NCI-H128 (cell line): ENCODE results near the gene GNAS.

Source experiments
- DNase-seq: peaks from one replicate; lab custom pipeline; 2025; ENCODE audit not compliant: unreplicated experiment; lab: John Stamatoyannopoulos, UW

Gene GNAS

DNA sequence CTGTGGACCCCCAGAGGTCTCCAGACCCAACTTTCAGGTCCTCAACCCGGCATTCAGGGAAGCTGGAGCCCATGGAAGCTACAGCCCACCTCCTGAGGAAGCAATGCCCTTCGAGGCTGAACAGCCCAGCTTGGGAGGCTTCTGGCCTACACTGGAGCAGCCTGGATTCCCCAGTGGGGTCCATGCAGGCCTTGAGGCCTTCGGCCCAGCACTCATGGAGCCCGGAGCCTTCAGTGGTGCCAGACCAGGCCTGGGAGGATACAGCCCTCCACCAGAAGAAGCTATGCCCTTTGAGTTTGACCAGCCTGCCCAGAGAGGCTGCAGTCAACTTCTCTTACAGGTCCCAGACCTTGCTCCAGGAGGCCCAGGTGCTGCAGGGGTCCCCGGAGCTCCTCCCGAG lies 950 bp downstream of the GNAS start:
- no peak for DNase-seq

DNA sequence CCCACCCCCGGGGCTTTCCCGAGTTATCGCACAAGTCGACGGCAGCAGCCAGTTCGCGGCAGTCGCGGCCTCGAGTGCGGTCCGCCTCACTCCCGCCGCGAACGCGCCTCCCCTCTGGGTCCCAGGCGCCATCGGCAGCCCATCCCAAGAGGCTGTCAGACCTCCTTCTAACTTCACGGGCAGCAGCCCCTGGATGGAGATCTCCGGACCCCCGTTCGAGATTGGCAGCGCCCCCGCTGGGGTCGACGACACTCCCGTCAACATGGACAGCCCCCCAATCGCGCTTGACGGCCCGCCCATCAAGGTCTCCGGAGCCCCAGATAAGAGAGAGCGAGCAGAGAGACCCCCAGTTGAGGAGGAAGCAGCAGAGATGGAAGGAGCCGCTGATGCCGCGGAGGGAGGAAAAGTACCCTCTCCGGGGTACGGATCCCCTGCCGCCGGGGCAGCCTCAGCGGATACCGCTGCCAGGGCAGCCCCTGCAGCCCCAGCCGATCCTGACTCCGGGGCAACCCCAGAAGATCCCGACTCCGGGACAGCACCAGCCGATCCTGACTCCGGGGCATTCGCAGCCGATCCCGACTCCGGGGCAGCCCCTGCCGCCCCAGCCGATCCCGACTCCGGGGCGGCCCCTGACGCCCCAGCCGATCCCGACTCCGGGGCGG lies 1.6 kb downstream of the GNAS start:
- no peak for DNase-seq

DNA sequence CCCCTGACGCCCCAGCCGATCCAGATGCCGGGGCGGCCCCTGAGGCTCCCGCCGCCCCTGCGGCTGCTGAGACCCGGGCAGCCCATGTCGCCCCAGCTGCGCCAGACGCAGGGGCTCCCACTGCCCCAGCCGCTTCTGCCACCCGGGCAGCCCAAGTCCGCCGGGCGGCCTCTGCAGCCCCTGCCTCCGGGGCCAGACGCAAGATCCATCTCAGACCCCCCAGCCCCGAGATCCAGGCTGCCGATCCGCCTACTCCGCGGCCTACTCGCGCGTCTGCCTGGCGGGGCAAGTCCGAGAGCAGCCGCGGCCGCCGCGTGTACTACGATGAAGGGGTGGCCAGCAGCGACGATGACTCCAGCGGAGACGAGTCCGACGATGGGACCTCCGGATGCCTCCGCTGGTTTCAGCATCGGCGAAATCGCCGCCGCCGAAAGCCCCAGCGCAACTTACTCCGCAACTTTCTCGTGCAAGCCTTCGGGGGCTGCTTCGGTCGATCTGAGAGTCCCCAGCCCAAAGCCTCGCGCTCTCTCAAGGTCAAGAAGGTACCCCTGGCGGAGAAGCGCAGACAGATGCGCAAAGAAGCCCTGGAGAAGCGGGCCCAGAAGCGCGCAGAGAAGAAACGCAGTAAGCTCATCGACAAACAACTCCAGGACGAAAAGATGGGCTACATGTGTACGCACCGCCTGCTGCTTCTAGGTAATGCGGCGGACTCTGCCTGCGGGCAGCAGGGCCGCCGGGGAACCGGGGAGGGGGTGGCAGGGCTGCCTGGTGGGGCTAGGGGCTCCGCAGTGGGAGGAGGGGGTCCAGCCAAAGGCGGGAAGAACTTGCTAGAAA lies 2.3 kb downstream of the GNAS start:
- no peak for DNase-seq

DNA sequence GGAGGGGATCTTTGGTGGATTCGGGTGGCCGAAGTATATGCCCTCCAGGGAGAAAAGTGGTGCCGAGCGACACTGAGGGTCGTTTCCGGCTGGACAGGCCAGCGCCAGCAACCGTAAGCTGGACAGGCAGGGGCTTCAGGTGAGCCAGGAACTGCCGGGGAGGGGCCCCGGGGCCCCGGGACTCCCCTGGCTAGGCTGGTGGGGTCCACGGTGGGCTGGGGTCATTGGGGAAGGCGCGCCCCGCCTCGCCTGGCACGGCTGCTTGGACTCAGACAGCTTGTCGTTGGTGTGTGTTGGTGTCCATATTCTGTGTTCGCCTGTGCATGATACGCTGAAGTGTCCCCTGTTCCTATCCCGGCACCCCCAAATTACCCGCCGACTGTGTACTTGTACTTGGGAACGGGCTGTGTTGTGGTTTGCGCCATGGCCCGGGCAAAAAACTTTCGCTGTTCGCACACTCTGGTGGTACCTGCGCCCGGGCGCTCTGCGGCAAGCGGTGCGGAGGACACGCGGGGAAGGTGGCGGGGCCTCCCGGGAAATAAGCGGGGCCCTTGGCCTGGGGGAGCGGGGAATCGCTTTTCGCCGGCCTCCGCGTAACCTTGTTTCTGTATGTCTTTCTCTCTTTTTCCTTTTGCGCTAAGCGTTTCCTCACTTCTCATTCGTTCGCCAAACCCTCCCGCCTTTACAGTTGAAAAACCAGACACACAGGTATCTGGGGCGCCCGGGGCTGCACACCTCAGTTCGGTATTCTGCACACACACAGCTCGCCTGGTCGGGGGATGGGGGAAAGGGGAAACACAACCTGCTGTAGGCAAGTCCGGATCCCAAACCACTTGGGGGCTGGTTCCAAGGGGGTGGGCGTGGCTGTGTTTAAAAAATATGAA lies 3.2 kb downstream of the GNAS start:
- no peak for DNase-seq

DNA sequence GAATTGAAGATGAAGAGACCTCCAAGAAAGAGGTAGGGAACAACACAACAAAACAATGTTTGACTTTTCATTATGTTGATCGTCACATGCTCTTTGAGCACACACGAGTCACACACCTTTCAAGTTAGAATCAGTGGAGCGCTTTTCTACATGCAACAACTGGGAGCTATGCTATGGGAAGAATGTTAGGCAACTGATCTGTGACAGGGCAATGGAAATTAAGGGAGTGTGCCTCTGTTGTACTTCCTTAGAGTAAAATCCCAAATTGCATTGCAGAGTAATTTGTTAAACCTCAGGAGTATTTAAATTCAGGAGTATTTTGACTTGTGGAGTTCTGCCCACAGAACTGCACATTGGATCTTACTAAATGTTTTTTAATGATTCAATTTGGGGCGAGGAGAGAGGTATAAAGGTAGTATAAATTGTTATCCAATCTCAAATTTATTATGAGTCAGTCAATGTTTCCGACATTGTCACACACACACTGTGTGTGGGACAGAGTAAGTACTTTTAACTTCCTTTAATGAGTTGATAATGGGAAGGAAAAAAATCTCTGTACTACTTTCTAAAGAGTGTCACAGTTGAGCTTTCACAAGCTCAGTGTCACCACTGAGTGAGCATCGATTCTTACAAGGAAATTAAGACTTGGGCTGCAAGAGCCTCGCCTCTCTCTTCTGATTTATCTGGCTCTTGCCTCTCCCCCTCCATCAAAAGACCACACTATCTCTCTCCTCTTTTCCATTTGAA lies 10.7 kb downstream of the GNAS start:
- no peak for DNase-seq

DNA sequence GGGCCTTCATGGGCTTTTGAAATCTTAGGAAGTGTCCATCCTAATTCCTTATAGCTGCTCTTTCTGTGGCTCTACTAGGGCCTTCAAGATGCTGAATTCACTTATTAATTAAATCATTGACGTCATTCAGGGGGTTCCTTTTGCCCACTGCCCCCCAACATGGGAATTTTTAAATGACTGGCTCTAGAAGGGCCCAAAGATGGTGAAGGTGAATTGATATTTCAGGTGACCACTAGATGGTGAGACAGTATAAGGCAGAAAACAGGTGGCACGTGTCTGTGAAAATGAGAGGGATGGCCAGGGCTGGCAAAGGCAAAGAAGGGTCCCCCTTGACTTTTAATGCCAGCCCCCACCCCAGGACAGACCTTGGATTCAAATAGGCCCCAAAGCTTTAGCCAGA lies 11.8 kb downstream of the GNAS start:
- DNase-seq: no peak

DNA sequence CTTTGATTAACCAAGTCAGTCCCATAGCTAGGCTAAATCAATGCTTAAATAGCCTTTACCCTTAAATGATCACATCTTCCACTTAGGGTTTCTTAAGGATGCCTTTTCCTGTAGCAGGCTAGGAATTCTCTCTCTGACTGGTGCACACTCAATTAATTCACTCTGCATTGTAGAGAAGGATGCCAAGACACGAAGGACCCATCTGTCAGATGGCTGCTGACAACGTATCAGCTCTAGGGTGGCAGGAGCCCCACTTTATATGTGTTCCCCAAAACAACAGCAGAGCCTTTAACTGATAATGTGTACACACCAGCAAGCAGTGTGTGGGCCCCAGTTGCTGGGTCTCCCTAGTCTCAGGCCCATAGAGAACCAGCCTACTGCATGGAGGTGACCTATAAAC lies 13.3 kb downstream of the GNAS start:
- no peak for DNase-seq

DNA sequence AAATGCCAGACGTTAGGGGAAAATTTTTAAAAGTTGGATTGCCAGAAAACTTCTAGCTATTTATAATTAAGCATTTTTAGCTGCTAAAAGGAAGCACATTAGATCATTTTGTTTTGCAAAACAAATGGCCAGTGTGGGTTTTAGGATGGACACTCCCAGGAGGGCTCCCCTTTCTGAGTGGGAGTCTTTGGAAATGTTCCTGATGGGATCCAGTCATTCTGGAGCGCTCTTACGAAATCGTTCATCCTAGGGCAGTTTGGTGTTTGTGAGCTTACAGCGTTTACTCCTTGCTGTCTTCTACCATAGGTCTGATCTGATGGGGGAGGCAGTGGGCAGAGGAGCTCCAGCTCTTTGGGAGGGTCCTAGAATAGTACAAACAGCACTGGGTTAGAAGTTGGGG lies 14.7 kb downstream of the GNAS start:
- no peak for DNase-seq

DNA sequence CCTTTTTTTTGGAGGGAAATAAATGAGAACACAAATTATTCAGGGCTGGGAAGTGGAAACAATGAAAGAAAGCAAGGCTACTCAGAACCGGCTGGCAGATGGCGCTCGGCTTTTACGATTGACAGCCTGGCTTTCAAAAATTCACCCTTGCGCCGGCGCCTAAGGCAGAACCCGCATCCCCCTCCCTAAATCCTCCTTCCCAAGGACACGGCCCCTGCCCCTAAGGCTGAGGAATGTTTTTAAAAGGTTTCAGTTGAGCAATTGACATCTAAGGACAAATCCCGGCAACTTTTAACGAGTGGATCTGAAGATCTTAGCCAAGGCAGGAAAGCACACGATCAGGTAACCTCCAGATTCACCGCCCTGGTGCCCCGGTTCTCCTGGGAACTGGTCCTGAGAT lies 16.3 kb downstream of the GNAS start:
- no peak for DNase-seq

DNA sequence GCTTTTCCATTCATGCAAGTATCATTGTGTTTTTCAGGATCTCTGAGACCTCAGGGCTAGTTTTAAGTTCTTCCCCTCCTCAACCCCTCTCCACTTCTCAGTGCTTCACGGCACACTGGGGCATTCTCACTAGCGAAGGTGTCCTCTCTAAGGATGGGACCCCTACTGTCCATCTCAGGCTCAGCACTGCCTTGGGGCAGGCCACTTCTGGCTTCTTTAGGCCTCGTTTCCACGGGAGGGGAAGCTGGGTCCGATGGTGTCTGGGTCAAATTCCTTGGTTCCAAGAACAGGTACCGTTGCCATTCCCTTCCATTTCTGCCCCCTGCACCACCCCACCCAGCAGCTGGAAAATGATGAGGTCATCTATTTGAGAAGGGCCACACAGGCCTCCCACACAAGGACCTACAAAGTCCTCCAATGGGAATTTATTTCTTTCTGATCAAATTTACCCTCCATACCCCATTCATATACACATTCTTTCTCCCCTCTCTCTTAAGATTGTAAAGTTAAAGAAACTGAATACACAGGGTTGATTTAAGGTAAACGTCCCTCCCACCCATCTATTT lies 17.2 kb downstream of the GNAS start:
- DNase-seq: no peak

DNA sequence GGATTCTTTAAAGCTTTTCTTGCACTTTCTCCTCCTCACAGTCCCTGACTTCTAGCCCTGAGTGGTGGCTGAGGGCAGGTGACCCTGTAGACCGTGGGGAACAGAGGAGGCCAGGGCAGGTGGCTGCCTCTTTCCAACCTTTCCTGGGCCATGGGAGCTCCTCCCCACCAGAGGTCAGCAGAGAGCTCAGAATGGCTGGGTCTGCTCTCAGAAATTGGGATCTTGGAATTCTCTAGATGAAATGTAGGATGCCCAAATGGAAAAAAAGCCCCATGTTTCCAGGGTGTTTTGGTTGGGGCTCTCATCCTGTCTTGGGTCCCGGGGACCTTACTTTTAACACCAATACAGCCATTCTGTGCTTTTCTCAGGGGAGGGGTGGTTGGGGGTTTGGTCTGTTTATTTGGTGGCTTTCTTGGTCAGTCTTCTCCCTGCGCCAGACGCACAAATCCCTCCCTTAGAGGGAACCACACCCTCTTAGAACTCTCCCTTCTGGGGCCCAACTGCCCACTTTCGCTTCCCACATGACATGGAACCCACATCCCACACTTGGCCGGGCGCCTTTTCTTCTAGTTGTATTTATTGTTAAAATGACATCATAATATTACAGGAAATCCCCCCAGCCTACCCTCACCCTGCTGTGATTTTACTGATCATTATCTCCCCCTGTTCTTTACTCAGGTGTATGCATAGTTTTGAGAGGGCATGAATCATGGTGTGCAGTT lies 17.9 kb downstream of the GNAS start:
- DNase-seq: peak; percentile 36

DNA sequence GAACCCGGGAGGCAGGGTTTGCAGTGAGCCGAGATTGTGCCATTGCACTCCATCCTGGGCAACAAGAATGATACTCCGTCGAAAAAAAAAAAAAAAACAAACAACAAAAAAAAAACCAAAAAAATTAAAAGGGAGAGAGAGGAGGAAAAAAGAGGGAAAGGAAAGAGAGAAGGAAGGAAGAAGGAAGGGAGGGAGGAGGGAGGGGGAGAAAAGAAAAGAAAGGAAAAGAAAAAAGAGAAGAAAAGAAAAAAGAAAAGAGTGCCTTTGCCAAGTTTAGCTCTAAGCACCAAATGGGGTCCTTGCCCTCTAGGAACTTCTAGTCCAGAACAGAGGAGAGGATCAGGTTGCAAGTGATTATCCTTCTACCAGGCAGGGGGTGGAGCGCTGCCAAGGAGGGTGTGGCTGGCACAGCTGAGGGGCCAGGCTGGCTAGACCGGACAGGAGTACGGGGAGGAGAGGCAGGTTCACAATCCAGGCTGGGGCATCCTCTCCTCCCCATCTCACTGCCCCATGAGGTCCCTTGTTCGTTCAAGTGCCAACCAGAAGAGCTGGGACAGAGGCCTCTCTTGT lies 19.1 kb downstream of the GNAS start:
- DNase-seq: no peak

DNA sequence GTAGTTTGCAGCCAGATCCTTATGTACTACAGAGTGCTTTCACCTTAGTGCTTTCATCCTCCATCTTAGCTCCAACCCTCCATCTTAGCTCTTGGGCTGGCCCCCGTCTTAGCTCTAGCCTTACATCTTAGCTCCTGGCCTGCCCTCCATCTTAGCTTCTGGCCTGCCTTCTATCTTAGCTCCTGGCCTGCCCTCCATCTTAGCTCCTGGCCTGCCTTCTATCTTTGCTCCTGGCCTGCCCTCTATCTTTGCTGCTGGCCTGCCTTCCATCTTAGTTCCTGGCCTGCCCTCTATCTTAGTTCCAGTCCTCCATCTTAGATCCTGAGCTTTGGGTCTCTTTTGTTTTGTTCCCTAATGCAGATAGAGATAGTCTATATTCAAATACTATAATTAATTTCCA lies 22.0 kb downstream of the GNAS start:
- no peak for DNase-seq

DNA sequence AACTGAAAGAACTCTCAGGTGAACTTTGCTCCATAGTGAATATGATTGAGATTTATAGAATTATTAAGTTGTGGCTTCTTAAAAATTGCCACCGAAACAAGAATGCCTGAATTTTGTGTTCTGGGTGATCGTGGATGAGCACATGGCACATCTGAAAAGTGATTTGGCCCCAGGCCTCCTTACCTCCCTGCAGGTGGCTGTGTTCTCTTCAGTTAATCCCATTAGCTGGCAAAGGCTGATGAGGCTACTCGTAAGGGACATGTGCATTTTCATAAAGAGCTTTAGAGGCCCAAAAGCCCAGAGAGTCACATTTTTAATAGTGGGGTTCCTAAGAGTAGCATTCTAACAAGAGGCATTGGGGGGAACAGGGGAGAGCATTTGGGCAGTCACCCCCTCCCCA lies 22.6 kb downstream of the GNAS start:
- DNase-seq: no peak

DNA sequence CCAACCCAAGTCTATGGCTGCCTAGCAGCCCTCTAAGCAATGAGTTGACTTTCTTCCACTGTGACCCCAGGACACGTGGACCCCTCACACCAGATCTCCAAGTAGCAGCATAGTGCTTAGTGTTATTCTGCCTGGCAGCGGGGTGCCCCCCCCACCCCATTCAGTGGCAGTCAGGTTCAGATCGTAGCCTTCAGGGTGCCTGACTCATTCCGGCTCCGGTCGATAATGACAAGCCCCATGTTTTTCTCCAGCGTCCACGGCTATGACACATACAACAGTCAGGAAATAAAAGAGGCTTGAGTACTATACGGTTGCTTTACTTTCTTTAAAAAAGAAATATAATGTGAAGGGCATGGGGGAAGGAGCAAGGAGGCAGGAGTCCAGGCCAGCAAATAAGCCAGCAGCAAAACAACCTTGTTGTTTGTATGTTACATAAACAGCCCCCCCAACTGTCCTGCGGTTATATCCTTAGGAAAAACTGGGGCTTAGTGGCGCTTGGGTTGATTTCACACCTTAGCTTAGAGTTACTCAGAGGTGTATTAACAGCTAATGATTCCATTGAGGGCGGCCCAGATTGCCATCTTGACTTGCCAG lies 23.1 kb downstream of the GNAS start:
- no peak for DNase-seq

DNA sequence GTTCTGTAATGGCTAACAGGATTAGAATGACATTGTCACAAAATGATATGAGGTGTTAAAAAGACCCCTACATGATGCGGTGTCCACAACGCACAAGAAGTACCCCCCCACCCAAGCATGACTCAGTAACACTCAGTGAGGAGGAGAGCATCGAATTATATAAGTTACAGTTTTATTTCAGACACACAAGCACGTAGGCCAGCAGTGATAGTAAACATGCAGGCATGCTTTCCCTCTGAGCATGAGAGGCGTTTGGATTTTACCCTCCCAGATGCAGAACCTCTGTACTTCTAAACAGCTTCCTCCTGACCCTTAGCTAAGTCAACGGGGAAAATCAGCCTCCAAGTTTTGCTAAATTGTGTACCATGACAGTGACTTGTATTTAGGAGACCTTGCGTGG lies 23.9 kb downstream of the GNAS start:
- DNase-seq: no peak

DNA sequence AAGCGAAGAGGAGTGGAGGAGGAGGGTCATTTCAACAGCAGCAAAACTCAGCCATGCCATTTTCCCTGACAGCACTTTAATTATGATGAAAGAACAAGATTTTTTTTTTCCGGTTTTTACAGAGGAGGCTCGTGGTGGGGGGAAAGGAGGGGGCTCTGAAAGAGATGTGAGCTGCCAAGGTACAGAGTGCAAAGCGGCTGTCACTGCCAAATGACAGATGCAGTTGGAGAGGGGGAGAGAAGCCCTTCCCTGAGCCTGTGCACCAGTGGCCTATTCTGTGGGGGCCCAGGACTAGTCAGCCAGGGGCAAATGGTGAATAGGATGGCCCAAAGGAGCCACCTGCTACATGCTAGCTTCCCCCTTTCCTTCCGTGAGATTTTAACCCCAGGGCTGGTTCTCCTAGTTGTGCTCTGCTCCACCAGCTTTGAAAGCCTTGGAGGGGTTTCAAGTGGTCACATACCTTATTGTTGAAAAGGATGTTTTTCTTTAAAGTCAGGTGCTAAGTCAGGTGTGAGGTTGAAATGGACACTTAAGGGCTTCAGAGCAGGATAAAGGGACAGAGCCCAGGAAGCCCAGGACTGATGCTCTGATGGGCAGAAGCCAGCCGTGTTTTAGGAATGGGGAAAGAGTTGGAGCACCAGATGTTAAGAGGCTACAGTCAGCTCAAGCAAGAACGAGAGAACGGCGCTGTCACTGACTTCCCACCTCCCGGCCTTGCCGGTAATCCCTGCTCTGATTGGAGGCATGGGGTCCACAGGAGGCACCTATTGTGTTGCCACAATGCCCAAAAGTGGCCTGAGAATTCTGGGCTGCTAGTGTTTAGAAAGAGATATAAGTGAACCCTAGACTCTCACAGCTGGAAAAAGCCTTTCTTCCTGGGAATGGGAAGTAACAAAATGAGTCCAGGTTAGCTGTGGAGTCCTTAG lies 24.8 kb downstream of the GNAS start:
- DNase-seq: no peak

DNA sequence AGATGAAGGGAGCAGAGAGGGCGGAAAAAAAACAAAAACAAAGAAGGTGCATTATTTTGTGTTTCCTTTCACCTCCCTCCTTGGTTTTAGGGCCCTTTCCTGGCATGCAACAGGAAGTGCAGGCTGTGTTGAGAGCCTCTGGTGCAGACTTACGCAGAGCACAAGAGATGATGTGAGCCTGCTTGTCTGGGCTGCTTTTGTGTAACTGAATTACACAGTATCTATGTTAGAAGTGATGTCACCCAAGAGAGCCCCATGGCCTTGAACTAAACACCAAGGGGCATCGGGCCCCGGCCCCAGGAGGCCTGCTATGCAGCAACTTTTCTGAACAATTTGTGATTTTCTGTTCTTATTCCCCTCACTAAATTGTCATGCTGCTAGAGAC lies 25.5 kb downstream of the GNAS start:
- DNase-seq: no peak
